GM18867 (cell line): ENCODE data around the gene FADS2.
"Not testable (repeated sequence)": the region's sequence is repeated elsewhere in the genome, so short reads cannot be mapped to it uniquely, and the experiment has no call there.

Experiments used
- ATAC-seq: cut with Tn5 transposase; IDR thresholded peaks from one replicate; pipeline ENCODE4 v1.9.1; 2021; ENCODE audit warnings: mild to moderate bottlenecking, moderate library complexity; ENCODE audit not compliant: unreplicated experiment

FADS2 gene

GRCh38 chr11:61864814-61865775 is 37.0 kb downstream of the FADS2 start:
- ATAC-seq, result no peak

GRCh38 chr11:61866231-61866957 is 38.3 kb downstream of the FADS2 start:
- ATAC-seq, result no peak

DNA sequence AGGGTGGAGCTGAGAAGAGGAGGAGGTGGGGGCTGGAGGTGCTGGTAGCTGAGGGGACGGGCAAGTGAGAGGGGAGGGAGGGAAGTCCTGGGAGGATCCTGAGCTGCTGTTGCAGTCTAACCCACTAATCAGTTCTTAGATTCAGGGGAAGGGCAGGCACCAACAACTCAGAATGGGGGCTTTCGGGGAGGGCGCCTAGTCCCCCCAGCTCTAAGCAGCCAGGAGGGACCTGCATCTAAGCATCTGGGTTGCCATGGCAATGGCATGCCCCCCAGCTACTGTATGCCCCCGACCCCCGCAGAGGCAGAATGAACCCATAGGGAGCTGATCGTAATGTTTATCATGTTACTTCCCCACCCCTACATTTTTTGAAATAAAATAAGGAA is 38.9 kb downstream of the FADS2 start:
- no peak for ATAC-seq

- ATAC-seq, result no peak
These were observed 40.7 kb downstream of the FADS2 start for GRCh38 chr11:61868571-61869428.

DNA sequence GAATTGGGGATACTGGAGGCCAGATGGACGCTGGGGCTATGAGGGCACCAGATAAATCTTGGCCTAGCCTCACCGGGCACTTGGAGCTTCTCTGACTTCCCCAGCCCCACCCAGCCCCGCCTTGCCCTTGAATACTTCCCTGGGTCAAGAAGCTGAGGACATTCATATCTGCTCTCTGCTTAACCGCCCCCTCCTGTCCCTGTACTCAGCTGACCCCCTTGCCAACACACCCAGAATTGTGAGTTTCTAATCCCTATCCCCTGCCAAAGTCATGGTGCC is 41.3 kb downstream of the FADS2 start:
- no peak for ATAC-seq

DNA sequence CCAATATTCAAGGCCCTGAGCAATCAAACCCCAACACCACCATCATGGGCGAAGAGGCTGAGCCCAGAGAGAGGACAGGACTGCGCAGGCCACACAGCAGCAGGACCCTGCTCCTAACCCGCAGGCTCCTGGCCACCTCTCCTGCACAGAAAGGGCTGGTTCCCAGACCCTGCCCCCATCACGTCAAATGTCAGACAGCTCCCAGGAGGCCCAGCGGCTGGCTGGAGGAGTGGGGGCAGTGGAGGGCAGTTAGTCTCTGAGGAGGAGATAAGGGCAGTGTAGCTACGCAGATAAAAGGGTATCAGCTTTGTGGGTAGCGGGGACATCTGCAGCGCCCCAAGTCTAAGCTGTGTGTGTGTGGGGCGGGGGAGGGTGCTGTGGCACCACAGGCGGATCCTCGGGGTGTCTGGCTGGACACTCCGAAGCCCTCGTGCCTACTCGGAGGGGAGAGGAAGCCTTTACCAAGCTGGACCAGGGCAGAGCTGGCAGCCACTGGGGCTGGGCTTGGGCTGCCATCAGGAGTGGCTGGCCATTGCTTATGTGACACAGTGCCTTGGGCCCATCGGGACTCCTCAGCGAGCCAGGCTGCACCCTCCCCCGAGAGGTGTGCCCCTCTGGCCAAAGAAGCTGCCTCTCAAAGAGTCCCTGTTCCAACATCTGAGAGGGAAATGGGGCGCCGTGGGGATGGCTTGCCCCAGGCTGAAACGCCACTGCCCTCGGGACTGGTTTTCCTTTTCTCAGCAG is 41.8 kb downstream of the FADS2 start:
- no peak for ATAC-seq

- ATAC-seq, result no peak
These were observed 42.5 kb downstream of the FADS2 start for GRCh38 chr11:61870541-61871031.

GRCh38 chr11:61871158-61871597 is 43.1 kb downstream of the FADS2 start:
- peak; percentile 67 for ATAC-seq

GRCh38 chr11:61872935-61873565 is 45.0 kb downstream of the FADS2 start:
- ATAC-seq, result no peak

GRCh38 chr11:61873588-61874376 is 45.7 kb downstream of the FADS2 start:
- ATAC-seq, result no peak

- ATAC-seq, result no peak
These were observed 46.3 kb downstream of the FADS2 start for GRCh38 chr11:61874377-61874809.

DNA sequence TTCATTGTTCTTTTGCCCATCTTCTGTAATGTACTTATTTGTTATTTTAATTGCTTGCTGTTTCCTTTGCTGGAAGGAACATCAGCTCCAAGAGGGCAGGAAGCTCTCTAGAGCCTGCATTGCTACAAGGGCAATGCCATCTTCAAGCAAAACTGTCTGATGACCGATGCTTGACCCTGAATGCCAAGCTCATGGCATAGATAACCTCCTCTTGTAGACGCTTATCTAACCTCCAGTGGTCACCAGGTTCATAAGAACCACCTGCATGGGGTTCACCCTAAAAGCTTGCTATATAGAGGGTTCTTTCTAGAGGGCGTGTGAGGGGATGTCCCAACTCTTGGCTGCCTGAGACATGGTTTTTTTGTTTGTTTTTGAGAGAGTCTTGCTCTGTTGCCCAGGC is 46.8 kb downstream of the FADS2 start:
- ATAC-seq, result no peak

DNA sequence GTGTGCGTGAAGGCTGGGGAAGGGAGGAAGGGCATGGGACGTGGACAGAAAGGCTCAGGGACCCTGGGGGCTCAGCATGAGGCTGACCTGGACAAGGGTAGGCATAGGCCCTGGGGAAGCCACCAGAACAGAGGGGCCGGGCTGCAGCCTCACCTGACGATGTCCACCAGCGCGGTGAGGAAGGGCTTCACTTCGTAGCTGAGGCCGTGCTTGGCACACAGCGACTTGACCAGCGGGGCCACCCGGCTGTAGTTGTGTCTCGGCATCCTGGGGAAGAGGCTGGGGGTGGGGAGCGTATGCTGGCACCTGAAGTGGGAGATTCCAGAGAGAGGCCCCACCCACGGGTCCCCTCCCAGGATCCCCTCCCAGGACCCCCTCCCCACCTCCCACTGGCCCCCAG is 47.6 kb downstream of the FADS2 start:
- ATAC-seq, result no peak

- ATAC-seq, result no peak
These were observed 51.1 kb downstream of the FADS2 start for GRCh38 chr11:61879152-61879551.

DNA sequence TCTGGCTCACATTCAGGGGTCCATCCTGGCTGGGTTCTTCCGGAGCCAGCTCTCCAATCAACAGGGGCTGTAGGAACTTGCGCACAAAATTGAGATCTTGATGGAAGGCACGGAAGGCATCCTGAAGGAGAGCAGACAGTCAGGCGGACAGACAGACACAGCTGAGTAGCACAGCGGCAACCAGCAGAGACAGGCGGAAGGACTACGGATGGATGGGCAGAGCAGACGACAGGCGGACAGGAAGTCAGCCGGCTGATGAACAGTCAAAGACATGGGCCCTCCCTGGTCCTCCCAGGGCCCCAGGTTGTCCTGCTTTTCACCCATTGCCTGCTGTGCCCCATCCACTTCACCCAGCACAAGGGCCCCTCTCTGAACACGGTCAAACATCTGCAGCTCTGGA is 51.9 kb downstream of the FADS2 start:
- no peak for ATAC-seq

DNA sequence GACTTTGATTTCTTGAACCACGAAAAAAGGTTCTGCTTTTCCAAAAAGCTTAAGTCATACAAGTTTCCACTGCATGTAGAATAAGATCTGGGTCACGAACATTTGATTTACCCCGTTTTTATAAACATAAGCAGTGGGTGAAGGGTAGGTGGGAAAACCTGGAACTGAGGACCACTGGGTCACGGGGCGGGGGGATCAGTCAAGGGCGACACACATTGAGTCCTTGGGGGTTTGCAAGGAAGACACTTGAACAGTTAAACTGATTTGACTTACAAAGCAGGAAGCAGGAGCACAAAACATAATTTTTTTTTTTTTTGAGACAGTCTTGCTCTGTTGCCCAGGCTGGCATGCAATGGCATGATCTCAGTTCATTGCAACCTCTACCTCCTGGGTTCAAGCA is 52.4 kb downstream of the FADS2 start:
- no peak for ATAC-seq

GRCh38 chr11:61881397-61881796 is 53.3 kb downstream of the FADS2 start:
- no peak for ATAC-seq

- ATAC-seq, result not testable (repeated sequence)
These were observed 54.2 kb downstream of the FADS2 start for GRCh38 chr11:61882267-61882666.

- no peak for ATAC-seq
These were observed 54.8 kb downstream of the FADS2 start for GRCh38 chr11:61882879-61883278.
